Activated CD8-positive, alpha-beta memory T cell treated with anti-CD3 and anti-CD28 coated beads, Interleukin-2, amount 50 U/mL, for 1 hour (primary cell): ENCODE results near the gene SCRT2.

ENCODE experiments used
- DNase-seq: peaks from one replicate; pipeline ENCODE4 v3.0.0-alpha.2; 2020; ENCODE audit errors: extremely low read depth

Gene SCRT2

GRCh38 chr20:634148-634925, 41.3 kb downstream of the SCRT2 start:
- no peak for DNase-seq

DNA sequence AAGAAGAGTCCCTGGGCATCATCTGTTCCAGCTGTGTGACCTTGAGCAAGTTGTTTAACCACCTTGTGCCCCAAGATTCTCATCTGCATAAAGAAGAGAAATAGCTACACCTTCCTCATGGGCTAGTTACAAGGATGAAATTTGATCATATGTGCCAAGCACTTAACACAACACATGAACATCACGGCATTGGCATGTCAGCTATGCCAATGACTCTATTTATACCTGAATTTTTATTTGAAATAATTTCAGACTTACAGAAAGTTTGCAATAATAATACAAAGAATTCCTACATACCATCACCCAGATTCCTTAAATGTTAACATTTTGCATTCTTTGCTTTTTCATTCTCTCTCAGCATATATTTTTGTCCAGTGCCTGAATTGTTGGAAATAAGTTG, 44.5 kb downstream of the SCRT2 start:
- DNase-seq = no peak

DNA sequence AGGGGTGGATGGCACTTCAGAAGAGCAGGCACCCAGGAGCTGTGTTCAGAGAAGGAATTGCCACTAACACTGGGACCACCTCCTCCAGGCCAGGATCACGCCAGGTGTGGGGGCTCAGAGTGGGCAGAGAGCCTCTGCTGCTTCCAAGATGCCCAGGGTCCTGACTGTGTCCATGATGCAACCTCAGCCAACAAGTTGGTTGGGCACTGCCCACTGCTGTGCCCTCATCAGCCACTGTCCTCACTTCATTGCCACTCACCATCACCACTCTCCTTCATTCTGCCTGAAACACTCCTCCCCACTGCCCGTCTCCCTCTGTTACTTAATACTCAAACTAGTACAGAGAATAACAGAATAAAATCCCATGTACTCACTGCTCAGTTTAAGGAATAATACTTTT, 49.0 kb downstream of the SCRT2 start:
- no peak for DNase-seq

GRCh38 chr20:625360-625932, 50.2 kb downstream of the SCRT2 start:
- no peak for DNase-seq

DNA sequence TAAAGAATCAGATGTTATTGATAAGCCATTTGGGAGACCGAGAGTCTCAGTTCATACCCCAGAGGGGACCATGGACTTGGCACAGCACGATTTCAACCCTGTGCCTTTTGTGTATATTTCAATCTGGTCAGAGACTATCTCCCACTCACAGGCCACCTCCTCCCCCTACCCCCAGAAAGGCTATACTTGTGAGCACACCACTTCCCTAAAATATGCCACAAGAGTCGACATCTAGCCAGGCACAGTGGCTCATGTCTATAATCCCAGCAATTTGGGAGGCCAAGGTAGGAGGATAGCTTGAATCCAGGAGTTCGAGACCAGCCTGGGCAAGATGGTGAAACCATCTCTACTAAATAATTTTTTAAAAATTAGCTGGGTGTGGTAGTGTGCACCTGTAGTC, 51.9 kb downstream of the SCRT2 start:
- DNase-seq = no peak

GRCh38 chr20:623021-623420, 52.6 kb downstream of the SCRT2 start:
- no peak for DNase-seq

- DNase-seq = no peak
Measured at GRCh38 chr20:622161-622560, 53.4 kb downstream of the SCRT2 start.

DNA sequence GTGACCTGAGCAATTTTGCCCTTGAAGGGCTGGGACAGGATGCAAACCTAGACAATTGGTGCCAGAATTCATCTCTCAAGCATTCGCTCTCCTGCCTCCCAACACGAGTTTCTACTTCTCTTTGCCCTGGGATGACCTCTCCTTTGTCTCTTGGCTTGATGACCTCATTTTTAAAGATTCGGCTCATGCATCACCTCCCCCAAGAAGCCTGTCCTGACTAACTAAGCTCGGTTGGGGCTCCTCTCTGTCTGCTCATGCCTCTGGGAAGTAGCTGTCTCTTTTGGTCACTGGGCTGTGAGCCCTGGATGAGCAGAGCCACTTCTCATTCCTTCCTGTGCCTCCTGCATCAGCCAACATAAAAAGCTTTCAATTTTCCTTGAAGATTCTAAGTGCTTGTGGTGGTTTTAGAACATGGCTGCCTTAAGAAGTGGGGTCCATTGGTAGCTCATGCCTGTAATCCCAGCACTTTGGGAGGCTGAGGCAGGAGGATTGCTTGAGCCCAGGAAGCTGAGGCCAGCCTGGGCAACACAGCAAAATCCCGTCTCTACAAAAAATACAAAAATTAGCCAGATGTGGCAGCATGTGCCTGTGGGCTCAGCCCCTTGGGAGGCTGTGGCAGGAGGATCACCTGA, 54.4 kb downstream of the SCRT2 start:
- no peak for DNase-seq

GRCh38 chr20:620246-620645, 55.4 kb downstream of the SCRT2 start:
- no peak for DNase-seq

GRCh38 chr20:618980-619379, 56.6 kb downstream of the SCRT2 start:
- no peak for DNase-seq

DNA sequence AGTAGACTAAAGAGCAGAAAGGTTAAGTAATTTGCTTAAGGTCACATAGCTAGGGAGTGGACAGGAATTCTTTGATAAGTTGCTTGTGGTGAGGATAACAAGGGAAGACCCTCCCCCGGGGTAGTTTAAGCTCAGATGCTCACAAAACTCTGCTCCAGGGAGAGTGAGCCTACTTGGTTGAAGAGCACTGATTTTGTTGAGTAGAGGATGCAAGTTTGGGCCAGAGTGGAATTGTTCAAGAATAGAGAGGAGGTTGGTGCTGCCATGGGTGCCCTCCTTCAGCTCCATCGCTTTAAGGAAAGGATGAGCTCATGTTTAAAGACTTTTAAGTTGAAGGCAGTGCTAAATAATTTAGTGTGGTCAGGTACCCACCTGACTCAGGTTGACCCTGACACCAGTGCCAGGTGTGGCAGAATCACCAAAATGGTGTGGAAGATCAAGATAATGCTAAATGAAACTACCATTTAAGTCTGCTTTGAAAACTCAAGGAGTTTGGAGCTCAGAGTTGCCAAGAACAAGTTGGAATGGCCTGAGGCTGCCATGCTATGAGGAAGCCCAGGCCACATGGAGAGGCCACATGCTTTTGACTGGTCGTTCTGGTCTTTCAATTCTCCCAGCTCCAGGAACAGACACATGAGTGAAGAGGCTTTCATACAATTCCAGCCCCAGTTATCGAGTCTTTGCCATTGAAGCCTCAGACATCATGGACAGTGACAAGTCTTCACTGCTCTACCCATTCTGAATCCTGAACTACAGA, 57.5 kb downstream of the SCRT2 start:
- no peak for DNase-seq

- DNase-seq = no peak
Measured at GRCh38 chr20:615514-615913, 60.1 kb downstream of the SCRT2 start.

GRCh38 chr20:611843-612185, 63.8 kb downstream of the SCRT2 start:
- DNase-seq = no peak
